ENCODE results near the gene RASL12.
"Not testable (repeated sequence)": the region's sequence is repeated elsewhere in the genome, so short reads cannot be mapped to it uniquely, and the experiment has no call there.

RASL12 gene

DNA sequence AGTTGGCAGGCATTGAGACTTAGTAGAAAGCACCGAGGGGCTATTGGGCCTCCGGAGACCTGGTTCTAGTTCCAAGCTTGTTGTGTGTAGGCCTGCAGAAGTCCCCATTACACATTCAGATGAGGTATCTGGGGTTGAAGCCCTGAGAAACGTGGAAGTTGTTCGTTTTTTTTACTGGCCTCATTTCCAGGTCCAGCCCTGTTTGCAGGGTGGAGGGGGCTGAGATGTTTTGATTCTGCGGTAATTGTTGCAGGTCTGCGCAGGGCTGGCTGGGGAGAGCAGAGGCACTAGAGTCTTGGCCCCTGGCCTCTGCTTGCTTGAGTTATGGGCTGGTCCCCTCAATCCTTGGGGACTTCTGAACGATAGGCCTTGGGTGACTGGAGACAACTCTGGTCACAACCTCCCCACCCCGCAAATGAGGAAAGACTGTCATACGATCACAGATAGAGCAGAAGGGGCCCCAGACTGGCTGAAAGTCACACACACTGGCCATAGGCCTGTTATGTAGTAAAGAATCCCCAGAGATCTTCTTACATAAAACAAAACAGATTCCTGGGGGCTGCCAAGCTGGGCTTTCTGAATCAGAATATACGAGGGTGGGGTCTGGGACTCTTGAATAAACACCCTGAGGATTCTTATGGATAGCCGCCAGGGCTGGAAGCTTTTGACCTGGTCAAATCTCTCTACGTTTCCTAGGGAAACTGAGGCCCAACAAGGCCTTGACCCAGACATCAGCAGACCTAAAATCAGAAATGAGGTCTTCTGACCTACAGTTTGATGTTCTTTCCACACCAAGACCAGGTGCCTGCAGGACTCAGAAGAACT is 24.4 kb upstream of the RASL12 start:
- DNase-seq: no peak

DNA sequence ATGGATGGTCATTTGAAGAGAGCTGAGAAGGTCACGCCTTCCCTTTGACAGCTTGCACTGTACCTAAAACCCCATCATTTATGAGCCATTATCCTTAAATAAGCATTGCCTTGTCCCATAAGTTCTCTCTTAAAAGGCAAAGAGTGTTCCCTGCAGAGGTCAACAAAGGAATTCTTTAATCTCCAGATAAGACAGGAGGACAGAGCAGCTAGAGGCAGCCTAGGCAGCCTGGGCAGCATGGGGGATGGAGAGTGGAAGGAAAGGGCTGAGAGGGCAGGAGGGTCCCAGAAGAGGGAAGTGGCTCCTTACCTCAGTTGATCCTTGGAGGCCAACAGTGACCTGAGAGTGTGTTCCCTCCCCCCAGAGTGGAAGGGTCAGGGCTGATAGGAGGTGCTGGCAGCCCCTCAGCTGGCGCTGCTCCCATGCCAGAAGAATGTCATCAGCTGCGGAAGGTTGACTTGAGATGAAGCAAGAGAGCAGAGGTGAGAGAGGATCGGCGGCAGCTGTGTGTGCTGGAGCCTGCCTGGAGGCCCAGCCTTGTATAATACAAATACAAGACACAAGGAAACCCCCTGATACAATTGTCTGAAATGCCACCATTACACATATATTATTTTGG is 21.5 kb upstream of the RASL12 start:
- DNase-seq: no peak

DNA sequence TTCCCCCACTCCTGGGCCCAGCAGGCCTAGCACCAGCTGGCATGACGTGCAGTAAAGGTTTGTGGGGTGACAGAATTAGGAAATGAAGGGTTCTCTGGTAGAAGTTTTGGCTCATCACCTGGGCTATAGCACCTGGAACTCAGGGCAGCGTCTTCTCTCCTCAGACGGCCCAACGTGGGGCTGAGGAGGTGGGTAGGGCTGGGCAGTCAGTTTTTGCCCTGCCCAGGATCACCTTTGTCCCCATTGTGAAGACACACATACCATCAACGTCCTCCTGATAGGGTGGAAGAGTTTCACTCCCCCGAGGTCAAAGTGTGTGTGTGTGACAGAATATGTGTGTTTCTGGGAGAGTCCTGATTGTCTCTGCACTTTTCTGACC is 20.8 kb upstream of the RASL12 start:
- DNase-seq: no peak

DNA sequence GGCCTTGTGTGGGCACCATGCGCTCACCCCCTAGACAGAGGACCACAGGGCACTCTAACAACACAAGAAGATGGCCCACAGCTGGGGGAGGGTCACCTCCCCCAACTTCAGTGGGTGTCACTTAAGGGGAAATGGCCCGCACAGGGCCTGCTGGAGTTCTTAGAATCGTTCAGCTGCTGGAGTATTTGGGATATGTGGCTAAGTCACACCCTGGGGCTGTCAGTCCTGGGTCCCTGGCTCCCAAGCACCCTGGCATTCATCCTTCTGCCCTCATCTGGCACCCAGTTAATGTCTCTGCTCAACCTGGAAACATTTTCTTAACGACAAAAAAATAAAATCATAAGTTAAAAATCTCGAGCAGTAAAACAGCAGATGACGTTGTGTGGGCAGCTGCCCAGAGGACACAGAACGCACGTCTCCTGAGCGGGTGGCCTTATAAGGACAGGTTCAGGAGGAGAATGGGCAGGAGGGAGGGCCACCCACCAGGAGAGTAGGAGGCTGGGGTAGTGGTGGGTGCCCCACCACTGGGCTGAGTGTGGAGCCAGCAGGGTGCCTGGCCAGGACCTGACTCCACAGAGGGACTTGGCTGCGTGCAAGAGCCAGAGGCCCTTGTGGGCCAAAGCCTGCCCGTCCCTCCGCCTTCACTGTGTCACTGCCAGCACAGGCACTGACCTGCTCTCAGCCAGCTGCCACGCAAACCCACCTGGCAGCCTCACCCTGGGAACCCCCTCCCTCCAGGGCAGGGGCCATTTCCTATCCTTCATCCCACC is 20.3 kb upstream of the RASL12 start:
- no peak for DNase-seq

DNA sequence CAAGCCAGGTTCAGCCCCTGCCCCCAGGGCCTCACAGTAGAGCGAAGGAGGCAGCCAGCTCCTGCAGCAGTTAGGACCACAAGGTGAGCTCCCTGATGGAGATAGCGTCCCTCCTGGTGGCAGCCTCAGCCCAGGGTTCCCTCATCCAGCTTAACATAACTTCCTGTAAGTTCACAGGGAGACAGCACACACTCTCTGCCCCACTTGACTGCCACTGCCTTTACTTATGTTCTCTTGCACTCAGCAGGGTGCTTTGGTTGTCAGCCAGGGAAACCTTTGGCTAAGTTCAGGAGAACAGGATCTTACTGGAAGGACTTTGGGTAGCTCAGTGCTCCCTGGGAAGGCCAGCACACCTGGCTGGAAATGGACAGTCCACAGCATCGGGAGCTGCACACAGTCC is 19.6 kb upstream of the RASL12 start:
- DNase-seq: no peak

DNA sequence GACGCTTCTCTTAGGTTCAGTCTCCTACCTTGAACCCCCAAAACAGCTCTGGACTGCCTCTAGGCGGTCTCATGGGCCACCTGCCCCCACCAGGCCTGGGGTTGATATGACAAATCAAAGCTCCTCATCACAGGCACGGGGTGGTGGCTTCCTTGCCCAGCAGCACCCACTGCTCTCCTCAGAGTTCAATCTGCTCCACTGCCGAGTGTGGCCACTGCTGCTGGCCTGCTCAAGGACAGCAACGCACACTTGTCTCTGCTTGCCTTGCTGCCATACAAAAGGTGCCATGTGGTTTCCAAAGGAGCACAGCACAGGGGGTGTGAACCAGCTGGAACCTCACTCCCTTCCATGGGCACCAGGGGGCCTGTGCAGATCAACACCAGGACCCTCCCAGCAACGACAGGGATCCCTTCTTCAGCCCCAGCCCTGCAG is 18.9 kb upstream of the RASL12 start:
- no peak for DNase-seq

DNA sequence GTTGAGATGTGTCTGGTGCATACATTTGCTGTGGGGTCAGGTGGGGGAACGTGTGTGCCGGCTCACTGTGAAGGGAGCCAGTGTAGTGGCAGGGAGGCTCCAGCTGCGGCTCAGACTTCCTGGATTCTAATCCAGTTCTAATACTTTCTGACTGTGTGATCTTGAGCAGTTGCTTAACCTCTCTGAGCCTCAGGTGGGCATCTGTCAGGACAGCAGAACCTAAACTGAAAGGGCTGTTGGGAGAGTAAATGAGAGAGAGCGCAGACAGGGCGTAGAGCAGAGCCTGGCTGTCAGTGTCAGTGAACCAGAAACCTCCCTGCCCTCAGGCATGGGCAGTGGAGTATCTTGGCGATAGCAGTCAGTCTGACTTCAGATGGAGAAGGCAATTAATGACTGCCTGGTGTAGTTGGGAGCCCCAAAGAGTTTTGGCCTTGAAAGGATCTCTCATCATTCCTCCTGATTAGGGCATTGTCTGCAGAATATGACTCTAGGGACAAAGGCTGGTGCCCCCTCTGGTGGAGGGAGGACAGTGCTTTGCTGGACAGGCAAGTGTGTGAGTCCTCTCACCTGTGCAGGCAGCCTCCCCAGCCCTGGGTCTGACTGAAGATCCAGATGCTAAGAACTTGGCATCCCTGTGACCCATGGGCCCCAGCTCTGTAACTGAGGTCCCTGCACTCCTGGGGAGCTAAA is 18.3 kb upstream of the RASL12 start:
- no peak for DNase-seq

DNA sequence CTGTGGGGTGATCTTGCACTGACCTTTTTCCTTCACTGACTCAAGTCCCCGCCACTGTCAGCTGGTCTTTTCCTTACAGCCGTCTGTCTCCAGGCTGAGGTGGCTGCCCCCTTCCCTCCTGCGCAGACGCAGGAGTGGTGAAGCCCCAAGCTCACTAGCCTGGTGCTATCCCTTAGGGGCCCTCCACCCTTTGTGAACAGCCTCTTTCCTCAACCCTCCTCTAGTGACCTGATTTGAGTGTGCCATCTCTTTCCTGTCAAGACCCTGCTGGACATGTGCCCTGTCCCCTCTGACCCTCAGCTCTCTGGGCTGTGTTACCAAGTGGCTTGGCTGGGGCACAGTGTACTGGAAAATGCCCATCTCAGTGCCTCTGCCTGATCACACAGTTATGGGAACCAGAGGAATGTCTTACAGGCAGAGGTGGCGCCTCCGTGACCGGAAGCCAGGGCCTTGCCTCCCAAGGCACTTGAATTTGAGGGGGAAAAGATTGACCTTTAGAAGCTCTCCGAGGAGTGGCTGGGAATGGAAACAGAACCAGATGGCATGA is 17.5 kb upstream of the RASL12 start:
- DNase-seq: no peak

DNA sequence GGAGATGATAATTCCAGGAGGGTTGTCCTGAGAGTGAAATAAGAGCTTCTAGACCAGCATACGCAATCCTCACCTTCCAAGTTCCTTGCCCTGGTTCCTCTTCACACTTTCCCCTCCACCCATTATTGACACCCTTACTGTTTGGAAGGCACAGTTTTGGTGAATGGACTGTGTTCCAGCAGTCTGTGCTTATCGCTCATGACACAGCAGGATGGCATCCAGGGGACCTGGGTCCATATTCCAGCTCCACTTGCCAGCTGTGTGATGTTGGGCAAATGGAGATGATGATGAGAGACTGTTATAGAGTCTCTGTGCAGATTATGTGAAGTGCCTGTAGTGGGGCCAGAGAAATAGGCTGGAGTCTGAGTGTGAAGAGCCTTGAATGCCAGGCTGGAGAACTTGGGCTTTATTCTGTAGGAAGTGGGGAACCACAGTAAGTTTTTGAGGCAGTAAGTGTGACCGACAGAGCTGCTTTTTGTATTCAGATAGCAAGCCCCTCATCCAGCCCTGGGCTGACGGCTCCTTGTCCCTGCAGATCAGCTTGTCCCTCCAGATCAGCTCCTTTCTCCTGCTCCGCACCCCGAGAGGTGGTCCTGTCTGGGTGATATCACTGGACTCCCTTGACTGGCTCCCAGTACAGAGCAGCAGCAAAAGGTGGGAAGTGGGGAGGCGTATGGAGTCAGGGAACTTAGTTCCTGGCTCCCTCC is 16.9 kb upstream of the RASL12 start:
- no peak for DNase-seq

DNA sequence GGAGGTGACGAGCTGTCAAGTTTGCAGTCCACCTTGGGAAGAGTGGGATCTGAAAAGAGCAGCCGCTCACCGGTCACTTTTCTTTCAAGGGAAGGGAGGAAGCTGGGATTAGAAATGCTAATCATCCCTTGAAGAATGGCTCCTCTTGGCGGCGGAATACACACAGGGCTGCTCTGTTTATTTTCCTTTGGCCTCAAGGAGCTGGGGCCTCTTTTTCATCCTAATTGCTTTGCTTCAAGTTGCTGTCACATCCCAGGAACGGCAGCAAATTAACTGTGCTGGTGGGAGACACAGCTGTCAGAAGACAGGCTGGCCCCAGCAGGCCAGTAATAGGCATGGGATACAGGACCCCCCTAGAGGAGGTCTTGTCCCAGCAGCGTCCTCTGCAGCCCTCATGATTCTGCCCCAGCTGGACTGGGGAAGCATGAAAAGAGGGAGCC is 15.5 kb upstream of the RASL12 start:
- DNase-seq: no peak

DNA sequence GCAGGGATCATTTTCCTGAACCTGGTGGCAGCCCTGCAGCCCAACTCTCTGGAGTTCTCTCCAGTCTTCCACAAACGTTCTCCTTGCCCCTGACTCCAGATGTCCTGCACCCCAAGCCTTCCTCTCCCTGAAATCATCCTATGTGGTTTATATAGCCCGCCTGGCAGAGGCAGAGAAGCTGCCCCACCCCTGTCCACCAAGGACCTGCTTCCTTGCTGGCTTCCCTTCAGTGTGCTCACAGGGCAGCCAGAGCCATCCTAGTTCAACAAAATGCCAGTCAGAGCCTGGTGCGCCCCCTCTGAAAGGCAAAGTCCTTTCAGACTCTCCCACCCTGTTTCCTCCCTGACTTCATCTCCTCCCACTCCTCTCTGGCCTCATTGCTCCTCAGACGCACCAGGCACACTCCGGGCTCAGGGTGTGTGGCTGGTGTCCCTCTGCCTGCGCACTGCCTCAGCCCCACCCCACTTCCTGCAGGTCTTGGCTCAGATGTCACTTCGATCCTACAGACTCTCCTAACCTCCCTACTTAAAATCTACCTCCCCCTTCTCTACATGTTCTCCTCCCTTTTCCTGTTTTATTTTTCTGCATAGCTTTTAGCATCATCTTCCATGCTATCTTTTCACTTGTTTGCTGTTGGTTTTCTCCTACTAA is 14.6 kb upstream of the RASL12 start:
- DNase-seq: no peak

DNA sequence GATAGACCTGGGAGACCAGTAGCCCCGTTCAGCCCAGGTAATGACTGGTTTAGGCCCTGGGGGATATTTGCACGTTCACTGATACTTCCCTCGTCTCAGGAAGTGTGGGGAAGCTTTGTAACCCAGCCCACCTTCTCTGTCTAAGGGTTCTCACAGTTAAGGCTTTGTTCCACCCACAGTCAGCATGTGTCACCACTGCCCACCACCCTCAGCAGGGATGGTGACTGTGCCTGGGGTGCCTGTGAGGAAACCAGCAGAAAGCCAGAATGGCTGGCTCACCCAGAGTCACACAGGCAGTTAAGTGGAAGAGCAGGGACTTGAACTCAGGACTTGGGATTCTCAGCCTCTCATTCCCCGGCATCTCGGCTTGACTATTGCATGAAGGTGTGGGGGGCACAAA is 14.0 kb upstream of the RASL12 start:
- DNase-seq: no peak

DNA sequence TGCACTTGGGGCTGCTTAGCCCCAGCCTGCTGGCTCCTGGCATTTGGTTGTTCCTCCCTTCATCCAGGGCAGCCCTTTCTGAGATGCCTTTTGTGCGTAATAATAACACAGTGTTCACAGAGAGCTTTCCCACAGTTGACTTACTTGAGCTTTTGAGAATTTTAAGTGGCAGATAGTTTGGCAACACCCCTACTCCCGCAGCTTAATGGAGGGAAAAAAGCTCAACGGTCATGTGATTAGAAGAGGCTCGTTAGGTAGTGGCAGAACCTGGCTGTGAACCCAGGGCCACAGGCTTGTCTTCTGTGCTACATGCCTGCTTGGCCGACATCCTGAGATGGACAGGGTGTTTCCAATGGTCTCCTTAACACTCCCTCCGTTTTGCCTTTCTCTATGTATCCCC is 13.5 kb upstream of the RASL12 start:
- no peak for DNase-seq

DNA sequence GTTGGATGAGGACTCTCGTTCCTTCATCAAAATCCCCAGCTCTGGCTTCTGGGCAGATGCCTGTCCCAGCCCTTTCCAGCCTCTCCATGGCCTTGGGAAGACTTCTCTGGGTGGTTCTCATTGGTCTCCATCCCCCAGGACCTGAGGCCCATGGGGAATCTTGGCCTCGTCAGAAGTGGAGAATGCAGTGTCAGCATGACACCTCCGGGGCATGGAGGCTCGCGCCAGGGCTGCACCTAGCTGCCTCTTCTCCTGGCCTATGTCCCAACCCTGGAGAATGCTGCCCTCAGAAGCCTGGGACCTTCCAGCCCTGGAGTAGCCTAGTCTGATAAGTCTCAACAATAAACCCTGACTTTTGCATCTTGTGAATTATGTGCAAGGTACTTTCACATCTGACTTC is 11.8 kb upstream of the RASL12 start:
- no peak for DNase-seq

DNA sequence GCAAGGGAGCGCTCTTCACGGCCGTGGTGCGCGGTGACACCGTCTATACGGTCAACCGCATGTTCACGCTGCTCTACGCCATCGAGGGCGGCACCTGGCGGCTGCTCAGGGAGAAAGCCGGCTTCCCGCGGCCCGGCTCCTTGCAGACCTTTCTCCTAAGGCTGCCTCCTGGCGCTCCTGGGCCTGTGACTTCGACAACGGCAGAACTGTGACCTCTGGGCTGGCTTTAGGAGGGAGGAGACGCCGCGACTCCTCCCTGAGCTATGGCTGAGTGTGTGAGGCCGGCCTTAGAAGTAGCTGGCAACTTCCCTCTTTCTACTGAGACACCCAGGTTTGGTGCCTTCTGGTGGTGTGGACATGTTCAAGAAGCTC is 10.2 kb upstream of the RASL12 start:
- peak; percentile 49 for DNase-seq

DNA sequence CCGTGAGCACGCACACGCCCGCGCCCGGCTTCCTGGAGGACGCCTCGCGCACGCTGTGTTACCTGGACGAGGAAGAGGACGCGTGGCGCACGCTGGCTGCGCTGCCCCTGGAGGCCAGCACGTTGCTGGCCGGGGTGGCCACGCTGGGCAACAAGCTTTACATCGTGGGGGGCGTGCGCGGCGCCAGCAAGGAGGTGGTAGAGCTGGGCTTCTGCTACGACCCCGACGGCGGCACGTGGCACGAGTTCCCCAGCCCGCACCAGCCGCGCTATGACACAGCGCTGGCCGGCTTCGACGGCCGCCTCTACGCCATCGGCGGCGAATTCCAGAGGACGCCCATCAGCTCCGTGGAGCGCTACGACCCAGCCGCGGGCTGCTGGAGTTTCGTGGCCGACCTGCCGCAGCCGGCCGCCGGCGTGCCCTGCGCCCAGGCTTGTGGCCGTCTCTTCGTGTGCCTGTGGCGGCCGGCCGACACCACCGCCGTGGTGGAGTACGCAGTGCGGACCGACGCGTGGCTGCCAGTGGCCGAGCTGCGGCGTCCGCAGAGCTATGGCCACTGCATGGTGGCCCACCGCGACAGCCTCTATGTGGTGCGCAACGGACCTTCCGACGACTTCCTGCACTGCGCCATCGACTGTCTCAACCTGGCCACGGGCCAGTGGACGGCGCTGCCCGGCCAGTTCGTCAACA is 9.6 kb upstream of the RASL12 start:
- no peak for DNase-seq

DNA sequence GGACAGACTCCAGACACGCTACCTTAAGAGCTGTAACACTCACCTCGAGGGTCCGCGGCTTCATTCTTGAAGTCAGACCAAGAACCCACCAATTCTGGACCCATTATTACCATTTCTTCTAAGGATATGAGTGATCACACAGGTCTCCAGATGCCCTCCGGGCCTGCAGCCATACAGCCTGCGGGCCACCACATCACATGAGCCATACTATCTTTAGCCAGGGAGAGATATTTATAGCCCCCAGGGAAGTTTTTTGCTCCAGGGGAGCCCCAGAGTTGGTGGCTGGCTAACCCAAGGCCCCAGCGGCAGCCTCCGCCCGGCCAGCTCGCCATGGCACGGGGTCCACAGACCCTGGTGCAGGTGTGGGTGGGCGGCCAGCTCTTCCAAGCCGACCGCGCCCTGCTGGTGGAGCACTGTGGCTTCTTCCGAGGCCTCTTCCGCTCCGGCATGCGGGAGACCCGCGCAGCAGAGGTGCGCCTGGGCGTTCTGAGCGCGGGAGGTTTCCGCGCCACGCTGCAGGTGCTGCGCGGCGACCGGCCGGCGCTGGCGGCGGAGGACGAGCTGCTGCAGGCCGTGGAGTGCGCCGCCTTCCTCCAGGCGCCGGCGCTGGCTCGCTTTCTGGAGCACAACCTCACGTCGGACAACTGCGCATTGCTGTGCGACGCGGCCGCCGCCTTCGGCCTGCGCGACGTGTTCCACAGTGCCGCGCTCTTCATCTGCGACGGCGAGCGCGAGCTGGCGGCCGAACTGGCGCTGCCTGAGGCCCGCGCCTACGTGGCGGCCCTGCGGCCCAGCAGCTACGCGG is 8.9 kb upstream of the RASL12 start, which contains the start of gene KBTBD13:
TSS of gene KBTBD13 (plus strand) at position 261 of the 805 bp plus-strand sequence. CDS start at position 331, 70 bp downstream.
- DNase-seq: no peak

DNA sequence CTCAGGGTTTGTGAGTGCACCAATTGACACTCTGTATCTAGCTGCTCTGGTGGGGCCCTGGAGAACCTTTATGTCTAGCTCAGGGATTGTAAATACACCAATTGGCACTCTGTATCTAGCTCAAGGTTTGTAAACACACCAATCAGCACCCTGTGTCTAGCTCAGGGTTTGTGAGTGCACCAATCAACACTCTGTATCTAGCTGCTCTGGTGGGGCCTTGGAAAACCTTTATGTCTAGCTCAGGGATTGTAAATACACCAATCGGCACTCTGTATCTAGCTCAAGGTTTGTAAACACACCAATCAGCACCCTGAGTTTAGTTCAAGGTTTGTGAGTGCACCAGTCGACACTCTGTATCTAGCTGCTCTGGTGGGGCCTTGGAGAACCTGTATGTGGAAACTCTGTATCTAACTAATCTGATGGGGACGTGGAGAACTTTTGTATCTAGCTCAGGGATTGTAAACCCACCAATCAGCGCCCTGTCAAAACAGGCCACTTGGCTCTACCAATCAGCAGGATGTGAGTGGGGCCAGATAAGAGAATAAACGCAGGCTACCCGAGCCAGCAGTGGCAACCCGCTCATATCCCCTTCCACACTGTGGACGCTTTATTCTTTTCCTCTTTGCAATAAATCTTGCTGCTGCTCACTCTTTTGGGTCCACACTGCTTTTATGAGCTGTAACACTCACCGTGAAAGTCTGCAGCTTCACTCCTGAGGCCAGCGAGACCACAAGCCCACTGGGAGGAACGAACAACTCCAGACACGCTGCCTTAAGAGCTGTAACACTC is 8.0 kb upstream of the RASL12 start:
- DNase-seq: not testable (repeated sequence)

DNA sequence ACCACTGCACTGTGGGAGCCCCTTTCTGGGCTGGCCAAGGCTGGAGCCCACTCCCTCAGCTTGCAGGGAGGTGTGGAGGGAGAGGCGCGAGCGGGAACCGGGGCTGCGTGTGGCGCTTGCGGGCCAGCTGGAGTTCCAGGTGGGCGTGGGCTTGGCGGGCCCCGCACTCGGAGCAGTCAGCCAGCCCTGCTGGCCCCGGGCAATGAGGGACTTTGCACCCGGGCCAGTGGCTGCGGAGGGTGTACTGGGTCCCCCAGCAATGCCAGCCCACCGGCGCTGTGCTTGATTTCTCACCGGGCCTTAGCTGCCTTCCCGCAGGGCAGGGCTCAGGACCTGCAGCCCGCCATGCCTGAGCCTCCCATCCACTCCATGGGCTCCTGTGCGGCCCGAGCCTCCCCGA is 7.2 kb upstream of the RASL12 start:
- DNase-seq: not testable (repeated sequence)
